Right atrium auricular region (tissue), 2 donors: ENCODE data around the gene SLC35B2. TPM values are rescaled to one million over a fixed set of nuclear protein-coding genes. Genes with fewer than 3 reads are reported as not detected.
A peak's percentile ranks its signal among the peaks of the same experiment; 100 is the strongest.

ENCODE experiments used
- DNase-seq: peaks from one replicate; pipeline ENCODE4 v3.0.0-alpha.2; 2019; ENCODE audit warnings: low spot score
- H3K27ac ChIP-seq, 2 donors: fragments of 200-600 bp; sonication (generic); 1 replicate in 1 of 2; 2 replicates in 1 of 2; pipeline ENCODE4 v1.5.1; 2016 to 2019
- H3K27me3 ChIP-seq, 2 donors: fragments of 200-600 bp; sonication (generic); one replicate each; pipeline versions ENCODE4 v1.5.1 to v1.6.0; 2017 to 2019
- H3K36me3 ChIP-seq: fragments of 200-600 bp; sonication (generic); one replicate; pipeline ENCODE4 v1.5.1; 2016
- H3K4me1 ChIP-seq, 2 donors: fragments of 200-600 bp; sonication (generic); one replicate each; pipeline versions ENCODE4 v1.5.1 to v1.6.0; 2017 to 2019
- H3K4me3 ChIP-seq, 2 donors: fragments of 200-600 bp; sonication (generic); 1 replicate in 1 of 2; 2 replicates in 1 of 2; pipeline ENCODE4 v1.5.1; 2017 to 2019; ENCODE audit warnings: mild to moderate bottlenecking in 1 of 2, moderate library complexity in 1 of 2
- H3K9me3 ChIP-seq, 2 donors: fragments of 200-600 bp; sonication (generic); one replicate each; pipeline ENCODE4 v1.5.1; 2019
- CTCF ChIP-seq, 2 donors: fragments of 200-600 bp; sonication (generic); IDR thresholded peaks; one replicate each; pipeline ENCODE4 v1.5.1; 2019; ENCODE audit warnings: antibody characterized with exemption in 2 of 2
- total RNA-seq, 2 donors: library from RNA; depleted of rRNA; stranded (reverse); fragments of >200 nt; gene quantifications; one replicate each; pipeline ENCODE4 v1.1.0, GENCODE V29; 2016

Gene SLC35B2
- total RNA-seq, 2 donors from 2014 or later = 23.0 to 23.7 TPM

- H3K27me3 ChIP-seq = no peaks in the 10 kb centered on the region
- DNase-seq = no peak
- peak overlapping the region; percentile 55 to 67 for H3K4me3 ChIP-seq
- H3K36me3 ChIP-seq = no peaks in the 10 kb centered on the region
- peaks cover 0 to 91% of the 10 kb centered on the region in 2 donors for H3K4me1 ChIP-seq
- H3K9me3 ChIP-seq = no peaks in the 10 kb centered on the region
- TF ChIP-seq CTCF (IDR thresholded peaks at IDR 0.05) = no peak
- peak overlapping the region; percentile 98 for H3K27ac ChIP-seq
Observed at GRCh38 chr6:44222486-44223318, 34.6 kb downstream of the SLC35B2 start.

GRCh38 chr6:44221961-44222335 is 35.4 kb downstream of the SLC35B2 start:
- Histone ChIP-seq H3K27ac (peak overlapping the region; percentile 98), H3K4me1 (peaks cover 0 to 91% of the 10 kb centered on the region in 2 donors)

GRCh38 chr6:44221291-44221960 is 35.9 kb downstream of the SLC35B2 start:
- Histone ChIP-seq H3K9me3 (no peaks in the 10 kb centered on the region), H3K4me1 (peaks cover 0 to 90% of the 10 kb centered on the region in 2 donors), H3K27ac (peak overlapping the region; percentile 98), H3K27me3 (no peaks in the 10 kb centered on the region), H3K36me3 (no peaks in the 10 kb centered on the region), H3K4me3 (peak overlapping the region; percentile 18 to 67)
- TF ChIP-seq CTCF (IDR thresholded peaks at IDR 0.05) = peak; percentile 77 to 90
- DNase-seq = peak; percentile 94

More at GRCh38 chr6:44221961-44222335, 35.4 kb downstream of the SLC35B2 start:
- Histone ChIP-seq H3K27me3 (no peaks in the 10 kb centered on the region), H3K36me3 (no peaks in the 10 kb centered on the region), H3K9me3 (no peaks in the 10 kb centered on the region), H3K4me3 (peak overlapping the region; percentile 18 to 67)
- DNase-seq = no peak
- TF ChIP-seq CTCF (IDR thresholded peaks at IDR 0.05) = no peak

GRCh38 chr6:44220913-44221290 is 36.4 kb downstream of the SLC35B2 start:
- no peak for TF ChIP-seq CTCF (IDR thresholded peaks at IDR 0.05)
- H3K9me3 ChIP-seq = no peaks in the 10 kb centered on the region
- H3K27ac ChIP-seq = peak overlapping the region; percentile 98
- H3K27me3 ChIP-seq = no peaks in the 10 kb centered on the region
- DNase-seq = no peak
- no peak overlapping the region for H3K4me3 ChIP-seq
- peaks cover 0 to 85% of the 10 kb centered on the region in 2 donors for H3K4me1 ChIP-seq
- no peaks in the 10 kb centered on the region for H3K36me3 ChIP-seq

GRCh38 chr6:44219815-44220784 is 37.2 kb downstream of the SLC35B2 start:
- DNase-seq = no peak
- Histone ChIP-seq H3K27me3 (no peaks in the 10 kb centered on the region), H3K27ac (peak overlapping the region; percentile 98)

More at GRCh38 chr6:44219815-44220784, 37.2 kb downstream of the SLC35B2 start:
- Histone ChIP-seq H3K36me3 (no peaks in the 10 kb centered on the region), H3K9me3 (no peaks in the 10 kb centered on the region), H3K4me1 (peaks cover 0 to 77% of the 10 kb centered on the region in 2 donors), H3K4me3 (peak overlapping the region; percentile 52 to 66)
- no peak for TF ChIP-seq CTCF (IDR thresholded peaks at IDR 0.05)
